ENCODE measurements around the gene IFRD1.
A peak's percentile ranks its signal among the peaks of the same experiment; 100 is the strongest.

IFRD1 gene, protein sequence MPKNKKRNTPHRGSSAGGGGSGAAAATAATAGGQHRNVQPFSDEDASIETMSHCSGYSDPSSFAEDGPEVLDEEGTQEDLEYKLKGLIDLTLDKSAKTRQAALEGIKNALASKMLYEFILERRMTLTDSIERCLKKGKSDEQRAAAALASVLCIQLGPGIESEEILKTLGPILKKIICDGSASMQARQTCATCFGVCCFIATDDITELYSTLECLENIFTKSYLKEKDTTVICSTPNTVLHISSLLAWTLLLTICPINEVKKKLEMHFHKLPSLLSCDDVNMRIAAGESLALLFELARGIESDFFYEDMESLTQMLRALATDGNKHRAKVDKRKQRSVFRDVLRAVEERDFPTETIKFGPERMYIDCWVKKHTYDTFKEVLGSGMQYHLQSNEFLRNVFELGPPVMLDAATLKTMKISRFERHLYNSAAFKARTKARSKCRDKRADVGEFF

DNA sequence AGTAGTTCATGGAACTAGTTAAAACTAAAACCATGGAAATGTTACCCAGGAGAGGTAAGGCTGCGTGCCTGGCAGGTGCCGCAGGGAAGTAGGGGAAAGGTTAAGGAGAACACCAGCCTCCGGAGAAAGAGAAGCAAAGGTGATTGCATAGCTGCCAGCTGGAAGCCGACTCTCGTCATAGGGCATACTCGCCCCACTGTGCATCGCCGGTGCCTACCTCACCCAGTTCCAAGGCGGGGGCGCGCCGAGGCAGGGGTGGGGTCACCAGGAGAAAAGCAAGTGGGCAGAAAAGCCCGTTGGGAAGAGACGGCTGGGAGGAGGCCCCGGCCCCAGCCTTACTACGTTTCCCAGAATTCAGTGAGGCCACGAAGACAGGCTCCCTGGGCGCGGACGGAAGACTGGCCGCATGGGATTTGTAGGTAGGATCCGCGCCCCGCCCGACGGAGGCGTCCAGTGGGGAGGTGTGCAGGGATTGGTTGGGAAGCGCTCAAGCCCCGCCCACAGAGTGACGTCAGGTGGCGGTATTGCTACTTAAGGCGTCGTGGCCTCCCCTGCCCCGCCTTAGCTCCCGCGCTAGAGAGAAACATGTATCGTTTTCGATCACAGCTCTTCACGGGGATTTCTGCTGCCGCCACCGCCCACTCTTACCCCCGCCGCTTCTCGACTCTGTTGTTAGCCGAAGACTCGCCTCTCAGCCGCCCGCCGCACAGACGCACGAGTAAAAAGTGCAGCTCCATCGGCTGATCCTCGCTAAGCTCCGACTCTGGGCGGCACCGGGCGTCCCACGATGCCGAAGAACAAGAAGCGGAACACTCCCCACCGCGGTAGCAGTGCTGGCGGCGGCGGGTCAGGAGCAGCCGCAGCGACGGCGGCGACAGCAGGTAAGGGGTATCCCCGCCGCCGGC is at the start of gene IFRD1:
Gene IFRD1, plus strand, starts transcription at position 559 of the 905 bp plus-strand sequence. Its CDS starts 229 bp downstream, at position 788.
- peak; percentile 96 to 98 (median 96) for DNase-seq (ENCODE audit: low read depth in 3 of 3)

DNA sequence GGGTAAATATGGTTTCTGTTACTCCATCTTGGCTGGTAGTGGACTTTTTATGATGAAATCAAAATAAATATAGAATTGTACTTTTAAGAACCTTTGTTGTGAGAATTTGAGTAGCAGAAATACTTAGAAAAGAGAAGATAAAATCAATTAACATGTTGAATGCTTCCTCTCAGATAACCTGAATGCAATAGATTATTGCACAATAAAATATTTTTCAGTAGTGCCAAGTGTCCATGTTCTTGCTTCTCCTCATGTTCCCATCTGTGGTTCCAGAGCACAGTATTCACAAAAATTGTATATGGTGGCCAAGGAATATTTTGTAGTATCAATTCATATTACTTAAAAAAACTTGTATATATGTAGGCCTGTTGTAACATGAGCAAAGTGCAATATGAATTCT is 45.9 kb upstream of the IFRD1 start:
- DNase-seq (ENCODE audit: low read depth in 3 of 3) = no peak

DNA sequence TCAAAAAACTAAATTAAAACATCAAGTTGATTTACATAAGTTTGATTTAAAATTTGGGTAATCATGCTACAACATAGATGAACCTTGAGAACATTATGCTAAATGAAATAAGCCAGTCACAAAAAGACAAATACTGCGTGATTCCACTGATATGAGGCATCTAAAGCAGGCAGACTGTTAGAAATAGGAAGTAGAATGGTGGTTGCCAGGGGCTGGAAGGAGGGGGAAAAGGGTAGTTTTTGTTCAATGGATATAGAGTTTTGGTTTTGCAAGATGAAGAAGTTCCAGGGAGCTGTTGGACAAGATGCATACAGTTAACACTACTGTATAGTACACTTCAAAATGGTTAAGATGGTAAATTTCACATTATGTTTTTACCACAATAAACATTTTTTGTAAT is 45.0 kb upstream of the IFRD1 start:
- DNase-seq (ENCODE audit: low read depth in 3 of 3) = no peak

DNA sequence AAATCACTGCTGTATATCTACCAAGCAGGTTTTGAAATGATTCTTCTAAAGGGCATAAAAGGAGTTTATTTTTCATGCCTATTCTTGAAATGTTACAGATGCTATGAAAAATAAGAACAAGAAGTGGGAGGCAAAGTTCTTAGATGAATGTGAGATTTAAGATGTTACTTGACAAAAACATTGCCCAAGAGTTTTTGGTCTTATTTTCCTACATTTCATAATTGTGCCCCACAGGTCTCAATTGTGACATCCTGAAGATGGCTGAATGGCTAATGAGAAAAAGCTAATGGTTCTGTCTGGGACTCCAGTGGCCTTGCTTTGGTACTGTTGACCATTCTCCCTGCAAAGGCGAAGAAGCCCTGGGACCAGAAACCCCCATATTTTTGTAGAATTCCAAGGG is 43.0 kb upstream of the IFRD1 start:
- no peak for DNase-seq (ENCODE audit: low read depth in 3 of 3)

DNA sequence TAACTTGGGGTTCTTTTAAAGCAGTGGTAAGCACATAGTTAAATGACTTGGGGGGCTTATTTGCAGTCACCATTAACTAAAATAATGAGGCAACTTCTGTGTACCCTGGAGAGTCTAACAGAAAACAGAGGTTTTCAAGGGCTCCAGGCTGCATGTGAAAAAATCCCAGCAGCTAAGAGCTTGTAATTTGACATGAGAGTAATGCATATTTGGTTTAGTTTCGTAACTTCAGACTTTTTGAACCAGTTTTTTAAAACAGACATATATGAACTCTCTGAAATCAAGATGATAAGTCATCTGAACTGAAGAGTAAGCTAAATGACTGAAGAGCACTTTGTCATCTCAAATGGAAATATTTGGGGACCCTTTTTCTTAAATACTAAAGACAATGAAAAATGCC is 40.2 kb upstream of the IFRD1 start:
- no peak for DNase-seq (ENCODE audit: low read depth in 3 of 3)

DNA sequence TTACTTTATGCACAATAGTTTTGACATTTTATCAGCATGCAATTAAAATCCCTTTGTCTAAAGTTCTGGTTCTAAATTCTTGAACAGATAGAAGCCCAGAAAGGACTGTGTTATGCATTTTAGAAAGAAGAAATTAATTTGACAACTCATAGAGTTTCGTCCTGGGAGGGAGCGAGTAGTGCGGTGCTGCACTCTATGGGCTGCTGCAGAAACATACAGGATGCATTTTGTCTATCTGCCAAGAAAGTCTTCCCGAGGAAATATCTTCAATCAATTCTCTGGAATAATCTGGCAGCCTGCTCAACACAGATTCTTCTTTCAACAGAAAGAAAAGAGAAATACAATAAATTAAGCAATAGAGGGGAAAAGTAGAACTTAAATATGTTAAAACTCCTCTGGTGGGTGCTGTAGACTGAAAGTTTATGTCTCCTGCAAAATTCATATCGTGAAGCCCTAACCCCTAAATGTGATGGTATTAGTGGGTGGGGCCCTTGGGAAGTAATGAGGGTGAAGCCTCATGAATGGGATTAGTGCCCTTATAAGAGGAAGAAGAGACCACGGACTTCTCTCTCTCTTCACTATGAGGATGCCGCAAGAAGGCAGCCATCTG is 39.0 kb upstream of the IFRD1 start:
- DNase-seq (ENCODE audit: low read depth in 3 of 3) = no peak

DNA sequence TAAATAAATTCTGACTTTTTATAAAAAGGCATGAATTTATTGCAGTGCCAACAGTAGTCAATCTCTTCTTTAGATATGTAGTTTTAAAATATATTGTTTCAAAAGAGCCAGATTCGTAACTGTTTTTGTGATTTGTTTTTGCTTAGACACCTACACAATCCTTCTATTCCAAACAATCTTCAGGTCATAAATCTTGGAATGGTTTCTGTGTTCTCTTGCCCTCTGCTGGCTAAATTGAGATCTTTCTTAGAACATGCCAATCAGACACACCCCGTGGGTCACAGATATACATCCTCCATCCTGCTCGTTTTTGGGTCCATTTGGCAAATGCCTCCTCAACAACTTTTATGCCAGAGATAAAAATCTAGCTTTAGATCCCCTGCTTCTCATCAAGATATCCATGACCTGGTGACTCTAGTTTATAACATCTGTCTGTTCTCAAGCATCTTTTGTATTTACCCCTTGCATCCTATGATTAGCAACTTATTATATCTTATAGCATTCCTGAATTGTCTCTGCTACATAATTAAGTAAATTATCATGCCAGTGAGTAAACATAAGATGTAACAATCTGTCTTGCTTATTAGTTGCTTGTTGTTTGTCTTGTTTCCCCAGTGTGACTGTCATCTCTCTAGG is 35.3 kb upstream of the IFRD1 start:
- no peak for DNase-seq (ENCODE audit: low read depth in 3 of 3)

DNA sequence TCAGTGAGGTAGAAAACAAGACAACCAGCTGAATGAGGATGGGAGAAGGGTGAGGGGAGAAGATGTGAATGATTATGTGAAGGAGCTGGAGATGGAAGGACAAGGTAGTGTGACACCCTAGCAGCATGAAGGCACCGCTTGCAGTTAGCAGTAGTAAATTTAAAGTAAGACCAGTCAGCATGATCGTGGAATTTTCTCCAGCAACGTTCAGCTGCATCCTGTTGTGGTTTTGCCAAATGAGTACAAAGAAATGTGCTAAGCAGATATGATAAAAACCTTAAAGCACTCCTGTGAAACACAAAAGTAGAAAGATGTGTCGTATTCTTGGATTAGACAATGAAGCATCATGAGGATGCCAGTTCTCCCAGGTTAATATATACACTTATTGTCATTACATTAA is 34.1 kb upstream of the IFRD1 start:
- no peak for DNase-seq (ENCODE audit: low read depth in 3 of 3)

DNA sequence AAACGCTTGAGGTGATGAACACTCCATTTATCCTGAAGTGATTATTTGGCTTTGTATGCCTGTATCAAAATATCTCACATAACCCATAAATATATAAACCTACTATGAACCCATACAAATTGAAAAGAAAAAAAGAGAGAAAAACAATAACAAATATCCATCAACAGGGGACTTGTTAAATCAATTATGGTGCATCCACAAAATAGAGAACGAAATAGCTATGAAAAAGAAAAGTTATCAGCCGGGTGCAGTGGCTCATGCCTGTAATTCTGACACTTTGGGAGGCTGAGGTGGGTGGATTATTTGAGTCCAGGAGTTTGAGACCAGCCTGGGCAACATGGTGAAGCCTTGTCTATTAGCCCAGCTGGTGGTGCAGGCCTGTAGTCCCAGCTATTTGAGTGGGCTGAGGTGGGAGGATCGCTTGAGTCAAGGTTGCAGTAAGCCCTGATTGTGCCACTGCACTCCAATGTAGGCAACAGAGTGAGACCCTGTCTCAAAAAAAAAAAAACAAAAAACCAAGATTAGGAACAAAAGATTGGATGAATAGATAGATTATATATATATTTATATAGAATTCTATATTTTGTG is 30.6 kb upstream of the IFRD1 start:
- no peak for DNase-seq (ENCODE audit: low read depth in 3 of 3)

DNA sequence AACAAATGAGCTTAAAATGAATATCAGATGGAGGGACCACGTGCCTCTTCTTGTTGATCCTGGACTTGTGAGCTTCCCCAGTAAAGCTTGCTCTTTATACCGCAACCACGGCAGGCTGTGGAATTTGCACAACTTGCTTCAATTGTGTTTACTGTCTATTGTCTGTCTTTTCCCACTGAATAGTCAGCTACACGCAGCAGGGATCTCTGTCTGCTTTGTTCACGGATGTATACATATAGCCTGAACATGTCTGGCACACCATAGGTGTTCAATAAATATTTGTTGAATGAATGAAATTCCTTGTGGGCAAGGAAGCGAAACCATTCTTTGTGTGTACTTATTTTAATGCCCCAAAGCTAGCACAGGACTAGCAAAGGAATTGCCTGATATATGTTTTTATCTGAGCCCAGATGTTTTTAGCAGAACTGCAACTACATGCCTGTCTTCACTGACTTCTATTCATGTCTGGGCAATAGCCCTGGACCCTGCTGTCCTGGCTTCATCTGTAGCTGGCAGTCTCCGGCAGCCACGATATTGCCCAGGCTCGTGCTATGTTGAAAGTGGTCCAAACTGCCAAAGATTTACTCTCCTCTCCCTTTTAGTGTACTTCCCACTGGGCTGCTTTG is 29.9 kb upstream of the IFRD1 start:
- DNase-seq (ENCODE audit: low read depth in 3 of 3) = no peak

DNA sequence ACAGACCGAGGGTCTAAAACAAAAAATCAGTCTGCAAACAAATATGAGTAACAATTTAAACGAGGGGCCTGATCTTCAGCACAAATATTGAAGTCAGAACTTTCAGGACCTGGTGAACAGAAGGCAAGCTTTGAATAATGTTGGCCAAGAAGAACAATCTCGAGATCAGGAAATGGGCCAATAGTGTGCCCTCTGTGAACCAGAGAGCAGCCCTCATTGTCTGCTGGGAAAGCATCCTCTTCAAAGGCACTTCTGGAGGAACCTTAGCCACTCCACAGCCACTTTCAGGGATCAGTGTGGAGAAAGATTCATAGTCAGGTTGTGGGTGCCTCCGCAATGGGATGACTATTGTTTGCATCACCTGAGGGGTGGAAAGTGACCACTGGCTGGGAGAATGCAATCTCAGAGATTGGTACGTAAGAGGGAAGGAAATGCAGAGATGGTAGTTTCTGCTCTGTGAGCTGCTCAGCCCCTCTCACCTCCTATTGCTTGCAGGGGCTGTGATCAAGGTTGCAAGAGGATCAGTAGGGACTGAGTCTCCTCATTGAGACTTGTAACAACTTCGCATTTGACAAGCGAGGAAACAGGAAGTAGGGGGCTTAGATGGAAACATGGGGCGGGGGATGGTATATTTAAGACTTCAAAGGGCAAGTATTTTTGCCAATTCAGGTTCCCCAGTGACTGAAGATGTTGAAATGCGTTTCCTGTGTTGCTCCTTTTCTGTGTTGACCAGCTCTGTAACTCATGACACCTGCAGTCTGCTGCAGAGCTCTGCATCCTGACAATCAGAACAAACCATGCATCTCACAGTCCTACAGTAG is 28.4 kb upstream of the IFRD1 start:
- no peak for DNase-seq (ENCODE audit: low read depth in 3 of 3)

DNA sequence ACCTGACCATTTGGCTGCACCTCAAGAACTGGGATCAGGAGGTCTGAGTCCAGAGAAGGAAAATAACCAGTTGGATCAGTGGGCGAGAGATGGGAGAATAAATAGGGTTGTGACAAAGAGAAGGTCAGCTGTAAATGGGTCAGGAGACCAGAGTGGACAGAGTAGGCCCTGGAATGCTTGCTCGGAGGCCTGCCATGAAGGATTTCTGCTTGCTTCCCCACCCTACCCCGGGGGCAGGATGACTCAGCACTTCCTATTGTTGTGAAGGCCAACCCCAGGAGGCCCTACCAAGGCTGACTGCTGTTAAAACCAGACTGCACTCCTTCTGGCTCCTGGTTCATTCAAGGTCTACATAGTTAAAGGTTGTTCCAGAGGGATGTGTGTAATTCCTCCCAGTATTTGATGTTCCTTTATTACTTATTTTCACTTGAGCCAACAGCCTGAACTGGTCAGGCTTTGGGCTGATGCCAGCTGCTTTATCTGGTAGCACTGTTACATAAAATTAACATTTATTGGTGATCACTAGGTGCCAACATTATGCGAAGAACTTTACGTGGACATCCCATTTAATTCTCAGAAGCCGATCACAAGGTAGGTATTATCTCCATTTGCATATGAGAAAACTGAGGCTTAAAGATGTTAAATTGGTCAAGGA is 27.3 kb upstream of the IFRD1 start:
- no peak for DNase-seq (ENCODE audit: low read depth in 3 of 3)

DNA sequence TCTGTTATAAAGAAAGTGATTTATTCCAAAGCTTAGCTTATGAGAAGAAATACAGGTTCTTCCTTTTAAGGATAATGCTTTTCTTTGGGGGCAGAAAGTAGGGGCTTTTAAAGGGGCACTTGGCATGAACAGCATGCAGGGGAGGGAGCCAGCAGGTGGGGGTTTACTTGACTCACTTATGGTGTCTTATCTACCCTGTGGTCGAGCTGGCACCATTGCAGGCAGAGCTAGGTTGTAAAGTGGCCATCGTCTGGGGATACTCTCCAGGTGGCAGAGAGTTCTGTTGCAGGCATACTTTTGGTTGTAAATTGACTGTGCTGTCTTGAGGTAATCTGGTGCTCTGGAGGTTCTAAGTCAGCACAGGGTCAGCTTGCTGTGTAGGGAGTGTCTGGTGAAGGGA is 26.3 kb upstream of the IFRD1 start:
- DNase-seq (ENCODE audit: low read depth in 3 of 3) = no peak

DNA sequence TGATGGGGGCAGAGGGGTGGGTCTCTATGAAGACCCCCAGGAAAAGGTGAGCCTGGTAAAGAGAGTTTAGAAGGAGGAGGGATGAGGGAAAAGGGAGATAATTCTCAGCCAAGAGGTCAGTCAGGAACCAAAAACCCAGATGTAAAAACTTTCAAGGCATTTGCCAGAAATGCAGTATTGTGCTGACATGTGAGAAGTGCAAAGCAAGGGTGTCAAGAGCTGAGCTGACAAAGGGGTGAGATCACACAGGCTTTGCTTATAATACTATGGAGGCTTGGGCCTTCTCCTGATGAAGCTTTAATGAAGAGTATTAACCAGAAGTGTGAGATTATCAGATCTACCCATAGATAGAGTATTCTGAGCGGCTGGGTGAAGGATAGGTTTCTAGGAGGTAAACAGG is 22.3 kb upstream of the IFRD1 start:
- no peak for DNase-seq (ENCODE audit: low read depth in 3 of 3)

DNA sequence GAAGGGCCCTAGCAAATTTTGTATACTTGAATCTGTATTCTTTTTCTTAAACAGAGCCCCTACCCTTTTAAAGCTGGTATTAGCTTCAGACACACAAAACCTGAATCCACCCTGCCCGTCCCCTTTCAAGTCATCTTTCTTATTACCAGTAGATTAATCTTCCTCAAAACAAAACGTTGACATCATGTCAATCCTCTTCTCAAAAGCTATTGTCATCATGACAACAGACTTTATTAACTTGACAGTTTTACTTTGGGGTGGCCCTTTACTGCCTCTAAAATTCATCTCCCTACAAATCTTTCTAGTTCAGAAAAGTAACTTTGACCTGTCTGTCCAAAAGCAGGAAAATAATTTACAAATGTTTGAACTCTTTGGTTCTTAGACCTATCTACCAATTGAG is 21.5 kb upstream of the IFRD1 start:
- DNase-seq (ENCODE audit: low read depth in 3 of 3) = no peak

DNA sequence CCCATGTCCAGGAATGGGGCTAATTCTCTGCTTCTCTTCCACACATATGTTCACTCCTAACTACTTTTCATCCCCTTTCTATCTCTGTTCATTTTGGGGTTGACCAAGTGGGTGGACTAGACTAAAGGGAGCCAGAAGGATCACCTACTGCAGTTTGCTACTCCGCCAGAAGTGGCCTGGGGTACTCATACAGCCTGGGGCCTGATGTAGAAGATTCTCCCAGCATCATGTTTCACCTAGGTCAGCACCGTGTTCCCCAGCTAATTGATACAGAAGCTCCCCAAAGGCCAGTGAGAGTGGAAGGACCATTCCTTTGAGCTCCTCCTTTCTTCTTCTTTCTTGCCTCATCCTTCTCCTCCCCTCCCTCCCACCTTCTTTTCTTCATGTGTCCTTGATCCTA is 19.6 kb upstream of the IFRD1 start:
- DNase-seq (ENCODE audit: low read depth in 3 of 3) = no peak

DNA sequence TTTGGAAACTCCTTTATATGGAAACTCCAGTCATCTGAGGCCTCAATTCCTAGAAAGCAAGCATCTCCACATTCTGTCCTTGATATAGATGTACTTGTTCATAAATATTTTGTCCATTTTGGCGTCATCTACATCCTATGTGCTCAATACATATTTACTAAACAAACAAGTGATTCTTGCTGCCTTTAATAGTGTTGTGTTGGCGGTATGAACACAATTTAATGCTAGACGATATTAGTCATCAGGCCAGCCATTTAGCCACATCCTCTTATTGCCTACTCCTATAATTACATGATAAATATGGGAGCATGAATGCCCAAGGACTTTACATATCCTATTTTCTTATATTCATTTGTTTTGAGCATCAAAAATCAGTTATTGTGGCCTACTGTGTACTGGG is 18.5 kb upstream of the IFRD1 start:
- no peak for DNase-seq (ENCODE audit: low read depth in 3 of 3)

DNA sequence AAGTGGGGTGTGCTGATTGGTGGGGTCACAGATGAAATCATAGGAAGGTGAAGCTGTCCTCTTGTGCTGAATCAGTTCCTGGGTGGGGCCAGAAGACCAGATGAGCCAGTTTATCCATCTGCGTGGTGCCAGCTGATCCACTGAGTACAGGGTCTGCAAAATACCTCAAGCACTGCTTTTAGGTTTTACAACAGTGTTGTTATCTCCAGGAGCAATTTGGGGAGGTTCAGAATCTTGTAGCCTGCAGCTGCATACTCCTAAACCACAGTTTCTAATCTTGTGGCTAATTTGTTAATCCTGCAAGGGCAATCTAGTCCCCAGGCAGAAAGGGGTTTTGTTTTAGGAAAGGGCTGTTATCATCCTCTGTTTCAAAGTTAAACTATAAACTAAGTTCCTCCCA is 17.0 kb upstream of the IFRD1 start:
- no peak for DNase-seq (ENCODE audit: low read depth in 3 of 3)

DNA sequence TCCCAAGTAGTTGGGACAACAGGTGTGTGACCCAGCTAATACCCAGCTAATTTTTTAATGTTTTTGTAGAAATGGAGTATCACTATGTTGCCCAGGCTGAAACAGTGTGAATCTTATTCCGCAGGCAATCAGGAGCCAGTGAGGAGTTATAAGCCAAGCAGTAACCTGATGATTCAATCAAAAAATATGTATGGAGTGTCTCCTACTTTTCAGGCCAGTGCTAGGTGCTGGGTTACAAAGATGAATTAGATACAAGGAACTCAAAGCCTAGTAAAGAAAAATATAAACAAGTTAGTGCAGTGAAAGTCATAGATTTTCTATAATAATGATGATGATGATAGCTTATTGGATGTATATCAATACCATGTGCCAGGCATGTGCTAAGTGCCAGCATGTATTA is 13.2 kb upstream of the IFRD1 start:
- no peak for DNase-seq (ENCODE audit: low read depth in 3 of 3)

DNA sequence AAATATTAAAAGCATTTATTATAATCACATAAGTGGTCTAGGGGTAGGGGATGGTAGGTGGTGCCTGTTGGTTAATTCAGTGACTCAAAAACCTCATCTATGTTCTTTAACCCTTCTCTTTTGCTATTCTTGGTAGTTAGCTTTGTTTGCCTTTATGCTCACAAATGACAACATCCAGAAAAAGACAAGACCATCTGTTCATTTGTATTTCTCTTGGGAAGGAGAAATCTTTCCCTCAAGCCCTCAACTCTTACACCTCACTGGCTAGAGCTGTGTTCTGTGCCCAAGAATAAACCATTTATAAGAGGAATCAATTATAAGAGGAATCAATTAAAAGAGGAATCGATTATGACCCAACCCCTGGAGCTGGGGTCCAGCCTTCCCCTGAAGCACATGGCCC is 10.8 kb upstream of the IFRD1 start:
- DNase-seq (ENCODE audit: low read depth in 3 of 3) = no peak
